Heart right ventricle (tissue), 16 donors: Measurements from ENCODE around the gene GORASP1. TPM values are rescaled to one million over a fixed set of nuclear protein-coding genes. Genes with fewer than 3 reads are reported as not detected.

ENCODE experiments used
- ATAC-seq, 8 donors: fragments of 200-7000 bp; cut with Tn5 transposase; one replicate each; pipeline ENCODE4 v1.9.1; 2020; ENCODE audit warnings: mild to moderate bottlenecking in 8 of 8, moderate library complexity in 8 of 8, moderate number of reproducible peaks in 1 of 8
- DNase-seq, 2 donors: peaks; one replicate each; pipeline ENCODE4 v3.0.0-alpha.2; 2020
- H3K27ac ChIP-seq, 10 donors: fragments of 200-600 bp; sonication (generic) in 2 of 10; one replicate each; pipeline versions ENCODE4 v1.5.0 to v1.8.0; 2020 to 2022; ENCODE audit warnings: mild to moderate bottlenecking in 3 of 10
- H3K27me3 ChIP-seq, 7 donors: fragments of 200-600 bp; one replicate each; pipeline ENCODE4 v1.8.0; 2021 to 2022; ENCODE audit warnings: mild to moderate bottlenecking in 2 of 7
- H3K36me3 ChIP-seq, 9 donors: fragments of 200-600 bp; sonication (generic) in 1 of 9; one replicate each; pipeline versions ENCODE4 v1.5.0 to v1.8.0; 2020 to 2022; ENCODE audit warnings: mild to moderate bottlenecking in 2 of 9
- H3K4me1 ChIP-seq, 9 donors: fragments of 200-600 bp; sonication (generic) in 1 of 9; one replicate each; pipeline versions ENCODE4 v1.5.0 to v1.8.0; 2020 to 2022; ENCODE audit warnings: mild to moderate bottlenecking in 4 of 9
- H3K4me3 ChIP-seq, 10 donors: fragments of 200-600 bp; sonication (generic) in 2 of 10; one replicate each; pipeline versions ENCODE4 v1.5.0 to v1.8.0; 2020 to 2022; ENCODE audit warnings: mild to moderate bottlenecking in 7 of 10, moderate library complexity in 2 of 10
- H3K9me3 ChIP-seq, 11 donors: fragments of 200-600 bp in 10 of 11; sonication (generic) in 2 of 11; one replicate each; pipeline versions ENCODE4 v1.5.0 to v1.8.0; 2013 to 2022; ENCODE audit warnings: mild to moderate bottlenecking in 2 of 11, control low read depth in 1 of 11, moderate library complexity in 1 of 11
- CTCF ChIP-seq, 9 donors: fragments of 200-600 bp; sonication (generic) in 2 of 9; IDR thresholded peaks; one replicate each; pipeline versions ENCODE4 v1.5.0 to v1.8.0; 2021 to 2022; ENCODE audit warnings: antibody characterized with exemption in 9 of 9, mild to moderate bottlenecking in 5 of 9, moderate library complexity in 1 of 9
- WGBS, 2 donors: extraction: QIAGEN DNeasy Blood & Tissue Kit; methylation state at CpG; one replicate each; pipeline ENCODE4 v1.1.7; 2013; ENCODE audit warnings: inconsistent platforms in 1 of 2; 5-methylcytosine and 5-hydroxymethylcytosine counted together
- intact Hi-C, 10 donors: fragments of 100-400 bp; cut with DNase I; formaldehyde crosslinking; loops; one replicate each; pipeline versions ENCODE4 v1.11.1 to v1.14.2; 2022
- polyA plus RNA-seq, 2 donors: library from polyadenylated mRNA; stranded (reverse); fragments of 200-250 nt; gene quantifications; one replicate each; pipeline ENCODE4 v1.2.3, GENCODE V29; 2013
- total RNA-seq, 10 donors: library from RNA; stranded (reverse); fragmentation: NEBNext Ultra II Directional in 3 of 10; extraction: Animal tissue kit (Norgen Biotek cat#: 25700) in 3 of 10; gene quantifications; one replicate each; pipeline versions ENCODE4 v1.2.1 to v1.2.4, GENCODE V29; 2021 to 2023
- donor health status: Arrhythmogenic right ventricular cardiomyopathy.
- donor health status: ischemic (EF 13 %, LVEDD 7.1; RV severe dilation, severe dysfunction).
- donor health status: healthy with polysubstance abuse.
- donor health status: DM: no; HTN: yes; CAD: no.
- donor health status: DM: no; HTN: no; CAD: no.
- donor health status: ischemic (EF 25% LVEDD 6.9; RV normal size, moderate dysfunction).
- donor health status: ischemic (EF 25% LVEDD 5.7; RV mildly dilated, moderate dysfunction).
- donor health status: healthy.
- donor health status: DM: yes; HTN: yes; CAD: no.
- donor health status: Ischemic cardiomyopathy.
- donor health status: ischemic (EF 35%, LVEDD 5.7; RV mildly dilated, moderate dysfunction).
- donor health status: nonischemic (EF 11% LVEDD 7.7; RV severe dilation, severe dysfunction).
- donor health status: DM: yes; HTN: yes; CAD: no.
- donor health status: PGD.
- donor health status: ischemic (EF 29% LVEDD 5.4; RV normal size, mild dysfunction).
- donor health status: nonischemic (EF 23%, LVEDD 6.1; RV moderate dilation, normal function).

The GORASP1 gene
- total and polyA plus RNA-seq, 12 donors, result 28.4 to 54.2 (median 40.6) TPM

GRCh38 chr3:39088889-39089288 is 18.5 kb downstream of the GORASP1 start:
- no peak for TF ChIP-seq CTCF (IDR thresholded peaks at IDR 0.05)
- H3K4me1 ChIP-seq, result no peaks in the 10 kb centered on the region
- WGBS, 2 donors, result 74 to 75% methylated on average over 3 of the region's 3 CpGs
- H3K27ac ChIP-seq, result no peak overlapping the region
- no peaks in the 10 kb centered on the region for H3K9me3 ChIP-seq
- H3K27me3 ChIP-seq, result no peaks in the 10 kb centered on the region
- ATAC-seq (no peak), DNase-seq (no peak)
- intact Hi-C loops, result loop anchor here in 1 of 10 donors (5.0 kb wide), 1 partner anchor 1742 kb away; no protein-coding TSS in a partner anchor
- H3K4me3 ChIP-seq, result no peak overlapping the region
- H3K36me3 ChIP-seq, result peaks cover 0 to 100% (median 55%) of the 10 kb centered on the region in 9 donors

- H3K9me3 ChIP-seq, result no peaks in the 10 kb centered on the region
- no peak for DNase-seq
- ATAC-seq, result no peak
- WGBS, 2 donors, result 85 to 91% methylated on average over 3 of the region's 3 CpGs
- peaks cover 0 to 100% (median 54%) of the 10 kb centered on the region in 9 donors for H3K36me3 ChIP-seq
- no peak overlapping the region for H3K27ac ChIP-seq
- H3K27me3 ChIP-seq, result no peaks in the 10 kb centered on the region
- no peaks in the 10 kb centered on the region for H3K4me1 ChIP-seq
- TF ChIP-seq CTCF (IDR thresholded peaks at IDR 0.05), result no peak
- intact Hi-C loops, result loop anchor here in 1 of 10 donors (5.0 kb wide), 1 partner anchor 1741 kb away; no protein-coding TSS in a partner anchor
- no peak overlapping the region for H3K4me3 ChIP-seq
These were observed 19.0 kb downstream of the GORASP1 start for GRCh38 chr3:39088456-39088855.

- H3K27ac ChIP-seq, result no peak overlapping the region
- no peaks in the 10 kb centered on the region for H3K9me3 ChIP-seq
- no peak overlapping the region for H3K4me3 ChIP-seq
- ATAC-seq (no peak), DNase-seq (no peak)
- no peaks in the 10 kb centered on the region for H3K27me3 ChIP-seq
- H3K36me3 ChIP-seq, result peaks cover 0 to 100% (median 34%) of the 10 kb centered on the region in 9 donors
- intact Hi-C loops, result loop anchor here in 1 of 10 donors (5.0 kb wide), 1 partner anchor 1739 kb away; no protein-coding TSS in a partner anchor
- no peak for TF ChIP-seq CTCF (IDR thresholded peaks at IDR 0.05)
- WGBS, 2 donors, result 86 to 91% methylated on average over 4 of the region's 4 CpGs
- H3K4me1 ChIP-seq, result no peaks in the 10 kb centered on the region
These were observed 21.3 kb downstream of the GORASP1 start for GRCh38 chr3:39086144-39086543.

- intact Hi-C loops, result no loop called here
- no peak for ATAC-seq
- H3K4me3 ChIP-seq, result no peak overlapping the region
- H3K36me3 ChIP-seq, result peaks cover 0 to 100% (median 33%) of the 10 kb centered on the region in 9 donors
- H3K27me3 ChIP-seq, result no peaks in the 10 kb centered on the region
- TF ChIP-seq CTCF (IDR thresholded peaks at IDR 0.05), result no peak
- WGBS, 2 donors, result 96 to 97% methylated on average over 4 of the region's 4 CpGs
- no peaks in the 10 kb centered on the region for H3K4me1 ChIP-seq
- H3K9me3 ChIP-seq, result no peaks in the 10 kb centered on the region
- DNase-seq, result no peak
- no peak overlapping the region for H3K27ac ChIP-seq
These were observed 24.6 kb downstream of the GORASP1 start for GRCh38 chr3:39082666-39083313.
